Activated gamma-delta T cell treated with anti-CD3 and anti-CD28 coated beads, Interleukin-2, amount 50 U/mL, for 16 hours (primary cell): Measurements from ENCODE around the gene ABCA10.

Experiments
- DNase-seq: peaks from one replicate; pipeline ENCODE4 v3.0.0-alpha.2; 2020; ENCODE audit warnings: low read depth

The ABCA10 gene

DNA sequence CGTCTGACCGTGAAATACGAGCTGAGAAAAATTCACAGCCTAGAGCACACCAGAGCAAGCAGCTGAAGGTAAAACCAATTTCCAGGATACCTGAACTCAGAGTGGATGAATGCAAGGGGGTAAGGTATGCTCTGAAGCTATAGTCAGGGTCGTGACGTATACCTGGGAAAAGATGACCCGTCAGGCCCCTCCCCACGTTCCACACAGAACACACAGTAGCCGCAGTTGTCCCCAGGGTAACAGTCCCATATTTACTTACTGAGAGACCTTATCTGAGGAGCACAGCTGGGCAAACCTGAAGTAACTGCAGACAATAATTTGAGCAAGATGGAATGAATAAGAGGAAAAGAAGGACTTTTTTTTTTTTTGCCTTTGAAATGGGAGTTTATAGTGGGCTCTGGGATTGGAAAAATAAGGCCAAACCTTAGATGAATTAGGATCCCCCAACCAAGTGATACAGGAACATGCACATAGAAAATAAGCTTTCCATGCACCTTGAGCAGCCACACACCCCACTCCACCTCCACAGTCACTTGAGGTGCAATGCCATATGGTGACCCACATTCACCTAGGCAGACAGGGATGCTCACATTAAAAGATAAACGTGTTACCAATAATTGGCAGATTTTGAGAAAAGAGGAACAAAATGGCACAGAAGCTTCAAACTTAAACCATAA is 124.9 kb downstream of the ABCA10 start:
- DNase-seq: no peak

DNA sequence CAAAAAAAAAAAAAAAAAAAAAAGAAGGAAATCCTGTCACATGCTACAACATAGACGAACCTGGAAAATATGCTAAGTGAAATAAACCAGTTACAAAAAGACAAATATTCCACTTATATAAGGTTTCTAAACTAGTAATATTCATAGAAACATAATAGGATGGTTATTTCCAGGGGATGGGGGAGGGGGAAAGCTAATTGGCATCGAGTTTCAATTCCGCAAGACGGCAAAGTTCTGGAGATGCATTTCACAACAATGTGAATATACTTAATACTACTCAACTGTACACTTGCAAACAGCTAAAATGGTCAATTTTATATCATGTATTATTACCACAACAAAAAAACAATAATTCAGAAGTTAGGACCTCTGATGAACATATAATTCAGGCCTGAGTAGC is 130.0 kb downstream of the ABCA10 start:
- no peak for DNase-seq
